AML-193 (cell line): ENCODE data around the gene CMTR1.
"Not testable (repeated sequence)": the region's sequence is repeated elsewhere in the genome, so short reads cannot be mapped to it uniquely, and the experiment has no call there.

Experiments used
- DNase-seq, 2 experiments: peaks; one replicate each; lab custom pipeline; 2025; lab: John Stamatoyannopoulos, UW

Gene CMTR1

GRCh38 chr6:37435816-37436215 is 2.8 kb downstream of the CMTR1 start:
- peak; percentile 20 to 22 for DNase-seq

GRCh38 chr6:37438930-37439329 is 5.9 kb downstream of the CMTR1 start:
- no peak for DNase-seq

- DNase-seq = no peak
Observed at GRCh38 chr6:37441651-37442050, 8.6 kb downstream of the CMTR1 start.

- no peak for DNase-seq
Observed at GRCh38 chr6:37442416-37443215, 9.6 kb downstream of the CMTR1 start.

GRCh38 chr6:37443216-37443542 is 10.2 kb downstream of the CMTR1 start:
- not testable (repeated sequence) for DNase-seq

- DNase-seq = no peak
Observed at GRCh38 chr6:37449984-37450383, 17.0 kb downstream of the CMTR1 start.

GRCh38 chr6:37451441-37452193 is 18.6 kb downstream of the CMTR1 start:
- no peak for DNase-seq

- DNase-seq = no peak
Observed at GRCh38 chr6:37452522-37452921, 19.5 kb downstream of the CMTR1 start.

- no peak for DNase-seq
Observed at GRCh38 chr6:37454420-37455140, 21.6 kb downstream of the CMTR1 start.

- no peak for DNase-seq
Observed at GRCh38 chr6:37456126-37456525, 23.1 kb downstream of the CMTR1 start.

- no peak for DNase-seq
Observed at GRCh38 chr6:37456816-37457560, 24.0 kb downstream of the CMTR1 start.

- DNase-seq = no peak
Observed at GRCh38 chr6:37459981-37460800, 27.2 kb downstream of the CMTR1 start.

GRCh38 chr6:37460805-37461204 is 27.8 kb downstream of the CMTR1 start:
- no peak for DNase-seq

GRCh38 chr6:37463110-37463509 is 30.1 kb downstream of the CMTR1 start:
- DNase-seq = no peak

GRCh38 chr6:37467718-37468117 is 34.7 kb downstream of the CMTR1 start:
- DNase-seq = no peak

GRCh38 chr6:37473364-37474095 is 40.5 kb downstream of the CMTR1 start:
- DNase-seq = no peak

GRCh38 chr6:37474316-37474715 is 41.3 kb downstream of the CMTR1 start:
- no peak for DNase-seq

GRCh38 chr6:37477191-37477590 is 44.2 kb downstream of the CMTR1 start:
- DNase-seq = no peak

GRCh38 chr6:37477656-37478435 is 44.8 kb downstream of the CMTR1 start:
- DNase-seq = no peak

GRCh38 chr6:37478827-37479226 is 45.8 kb downstream of the CMTR1 start:
- DNase-seq = no peak
